GM18502 (cell line): ENCODE measurements around the gene USP16.
"Not testable (repeated sequence)": the region's sequence is repeated elsewhere in the genome, so short reads cannot be mapped to it uniquely, and the experiment has no call there.

ENCODE experiments used
- ATAC-seq: cut with Tn5 transposase; IDR thresholded peaks from one replicate; pipeline ENCODE4 v1.9.1; 2021; ENCODE audit warnings: mild to moderate bottlenecking; ENCODE audit not compliant: unreplicated experiment, poor library complexity

The USP16 gene

DNA sequence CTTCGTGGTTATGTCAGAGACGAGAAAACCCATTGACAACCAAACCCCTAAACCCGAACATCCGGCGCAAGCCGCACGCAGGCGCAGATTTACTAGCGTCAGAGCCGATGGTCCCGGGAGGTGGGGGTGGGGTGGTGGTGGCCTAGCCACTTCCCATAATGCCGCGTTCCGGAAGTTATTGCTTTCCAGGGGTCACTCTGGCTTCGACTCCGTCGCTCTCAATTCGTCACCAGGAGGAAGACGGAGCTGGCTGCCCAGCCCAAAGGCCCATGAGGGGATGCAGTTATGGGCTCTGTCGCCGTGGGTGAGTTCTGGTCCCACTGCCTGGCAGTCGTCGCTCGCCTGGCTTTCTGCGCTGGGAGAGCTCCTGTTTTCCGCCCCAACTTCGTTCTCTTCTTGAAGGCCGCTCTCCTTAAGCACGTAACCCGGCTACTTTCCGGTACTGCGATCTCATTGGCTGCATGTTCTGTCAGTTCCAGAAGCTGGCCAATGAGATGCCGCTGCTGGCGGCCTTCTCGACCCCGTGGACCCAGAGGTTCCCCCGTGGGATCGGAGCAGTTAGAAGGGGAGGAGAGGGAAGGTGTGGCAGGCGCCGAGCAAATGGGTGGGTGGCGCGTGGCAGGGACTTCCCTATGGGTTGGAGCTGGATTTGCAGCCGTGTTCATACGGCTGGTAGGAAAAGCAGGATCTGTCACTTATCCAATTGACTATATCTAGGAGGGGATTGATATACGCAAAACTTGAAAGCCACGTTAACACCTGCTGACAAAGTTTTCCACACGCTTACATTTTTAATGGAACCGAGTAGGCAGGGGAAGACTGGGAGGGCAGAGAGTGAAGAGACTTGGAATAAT is at the start of gene USP16:
TSS of gene USP16 (plus strand) at position 195 of the 854 bp plus-strand sequence. CDS start 3,246 bp downstream, outside the sequence.
- peak; percentile 99 for ATAC-seq

DNA sequence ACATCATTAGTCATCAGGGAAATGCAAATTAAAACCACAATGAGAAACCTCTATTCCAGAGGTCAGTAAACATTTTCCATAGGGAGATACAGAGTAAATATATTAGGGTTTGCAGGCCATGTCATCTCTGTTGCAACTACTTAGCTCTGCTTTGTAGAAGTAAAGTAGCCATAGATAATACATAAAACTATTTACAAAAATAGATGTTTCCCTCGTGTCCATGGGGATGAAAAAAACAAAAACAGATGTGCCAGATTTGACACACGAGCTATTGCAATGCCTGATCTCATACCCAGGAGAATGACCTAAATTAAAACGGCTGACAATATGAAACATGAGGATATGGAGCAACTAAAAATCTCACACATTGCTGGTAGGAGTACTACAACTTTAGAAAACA is 49.1 kb upstream of the USP16 start:
- ATAC-seq, result no peak

DNA sequence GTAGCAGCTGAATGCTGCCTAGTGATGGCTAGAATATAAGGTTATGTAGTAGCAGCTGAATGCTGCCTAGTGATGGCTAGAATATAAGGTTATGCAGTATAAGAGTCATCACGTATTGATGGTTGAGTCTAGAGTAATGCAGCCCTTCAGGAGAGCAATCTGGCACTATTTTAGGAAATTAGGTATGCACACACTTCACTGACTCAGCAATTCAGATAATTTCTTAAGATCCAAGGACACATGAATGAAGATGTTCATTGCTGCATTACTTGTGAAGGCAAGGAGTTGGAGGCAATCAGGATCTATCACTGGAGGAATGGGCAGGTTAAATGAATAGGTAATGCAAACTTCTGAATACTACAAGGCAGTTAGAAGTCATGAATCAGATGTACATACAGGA is 45.4 kb upstream of the USP16 start:
- ATAC-seq, result no peak

DNA sequence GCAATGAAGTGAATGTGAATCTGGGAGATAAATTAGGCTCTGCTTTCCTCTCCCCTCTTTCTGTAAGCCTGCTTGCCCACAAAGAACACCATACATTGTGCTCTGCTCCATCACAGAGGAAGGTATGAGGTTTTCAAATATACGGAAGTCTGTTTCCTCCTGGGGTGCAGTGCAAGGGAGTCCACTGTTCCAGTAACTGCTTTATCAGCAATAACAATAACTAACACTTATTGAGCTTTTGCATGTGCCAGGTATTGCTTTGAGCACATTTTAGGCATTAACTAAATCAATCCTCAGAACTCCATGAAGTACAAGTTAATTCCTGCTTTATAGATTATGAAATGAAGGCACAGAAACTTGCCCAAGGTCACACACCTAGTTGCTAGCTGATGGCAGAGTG is 41.8 kb upstream of the USP16 start:
- no peak for ATAC-seq

DNA sequence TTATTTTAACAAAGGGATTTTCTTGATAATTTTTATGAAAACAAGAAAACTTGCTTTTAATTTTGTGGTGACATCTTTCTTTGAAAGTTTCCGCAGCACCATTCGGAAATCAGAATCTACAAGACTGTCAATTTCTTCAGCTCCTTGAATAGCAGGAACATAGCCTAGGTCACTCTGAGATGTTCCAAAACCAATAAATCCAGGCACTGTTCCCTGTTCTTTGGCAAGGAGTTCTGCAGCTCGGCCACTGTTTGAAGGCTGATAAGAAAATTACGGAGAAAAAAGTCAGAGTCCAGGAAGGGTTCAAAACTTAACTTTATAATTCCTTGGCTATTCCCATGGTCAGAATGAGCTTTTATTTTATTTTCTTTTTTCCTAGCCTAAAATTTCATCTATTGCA is 37.8 kb upstream of the USP16 start:
- ATAC-seq, result no peak

DNA sequence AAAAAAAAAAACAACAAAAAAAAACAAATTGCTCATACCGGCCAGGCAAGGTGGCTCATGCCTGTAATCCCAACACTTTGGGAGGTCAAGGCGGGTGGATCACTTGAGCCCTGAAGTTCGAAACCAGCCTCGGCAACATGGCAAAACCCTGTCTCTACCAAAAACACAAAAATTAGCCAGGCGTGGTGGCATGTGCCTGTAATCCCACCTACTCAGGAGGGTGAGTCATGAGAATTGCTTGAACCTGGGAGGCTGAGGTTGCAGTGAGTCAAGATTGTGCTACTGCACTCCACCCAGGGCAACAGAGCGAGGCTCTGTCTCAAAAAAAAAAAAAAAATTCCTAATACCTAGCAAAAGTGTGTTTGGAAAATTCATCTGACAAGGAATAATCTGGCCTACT is 36.3 kb upstream of the USP16 start:
- ATAC-seq, result not testable (repeated sequence)

DNA sequence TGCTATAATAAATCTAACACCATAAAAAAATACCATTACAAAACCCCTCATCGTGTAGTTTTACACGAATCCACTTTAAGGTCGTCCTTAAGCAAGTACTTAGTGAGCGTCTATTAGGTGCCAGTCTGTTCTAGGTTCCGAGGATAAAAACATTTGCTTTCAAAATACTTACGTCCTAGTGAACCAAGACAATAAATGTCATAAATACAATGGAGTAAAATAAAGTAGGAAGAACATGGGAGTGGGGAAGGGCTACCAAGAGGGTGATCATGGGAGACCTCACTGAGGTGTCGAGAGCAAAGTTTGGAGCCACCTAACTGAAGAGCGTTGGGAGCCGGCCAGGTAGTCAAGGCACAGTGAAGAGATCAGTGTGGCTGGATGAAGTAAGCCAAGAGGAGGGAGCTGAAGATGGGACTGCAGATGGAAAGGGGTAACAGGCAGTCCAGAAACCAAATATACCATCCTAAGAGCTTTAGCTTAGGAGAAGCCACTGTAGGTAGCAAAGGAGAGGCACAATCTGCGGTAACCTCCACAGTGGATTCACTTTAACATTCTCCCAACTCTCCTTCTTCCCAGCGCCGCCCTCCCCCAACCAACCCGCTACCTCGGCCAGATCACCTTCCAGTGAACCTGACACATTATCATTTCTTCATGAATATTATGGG is 32.5 kb upstream of the USP16 start:
- ATAC-seq, result no peak

DNA sequence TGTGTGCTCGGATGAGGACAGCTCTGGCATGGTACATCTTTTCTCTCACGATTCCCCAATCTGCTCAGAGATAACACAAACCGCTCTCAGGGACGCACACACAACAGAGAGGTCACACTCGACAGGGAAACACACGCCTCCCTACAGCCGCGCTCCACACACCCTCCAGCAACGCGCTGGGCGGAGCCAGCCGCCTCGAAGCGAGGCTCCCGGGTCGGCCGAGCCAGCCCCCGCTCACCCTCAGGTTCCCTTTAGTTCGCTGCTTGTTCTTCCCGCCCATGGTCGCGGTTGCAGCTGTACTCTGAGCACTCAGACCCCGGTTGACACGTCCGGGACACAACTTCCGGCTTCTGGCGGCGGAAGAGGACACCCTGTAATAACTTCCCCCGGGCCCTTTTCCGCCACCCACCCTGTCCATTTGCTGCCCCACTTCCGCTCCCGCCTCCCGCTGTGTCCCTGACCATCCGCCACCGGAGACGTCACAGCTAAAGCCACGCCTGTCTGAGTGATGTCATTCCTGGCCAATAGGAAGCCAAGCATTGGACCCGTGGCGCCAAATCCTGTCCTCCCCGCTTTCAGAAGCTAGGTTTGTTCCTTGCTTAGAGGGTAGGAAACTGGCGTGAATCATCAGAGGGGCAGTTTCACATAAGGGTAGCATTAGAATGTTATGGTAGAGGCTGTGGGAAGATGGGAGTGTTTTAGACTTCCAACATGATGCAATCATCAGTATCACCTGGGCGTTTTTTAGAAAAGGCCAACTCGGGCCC is 31.8 kb upstream of the USP16 start, which contains the start of gene LTN1:
TSS of gene LTN1 (minus strand) at position 352 of the 767 bp plus-strand sequence. CDS start at position 280, 72 bp downstream.
- peak; percentile 98 for ATAC-seq

DNA sequence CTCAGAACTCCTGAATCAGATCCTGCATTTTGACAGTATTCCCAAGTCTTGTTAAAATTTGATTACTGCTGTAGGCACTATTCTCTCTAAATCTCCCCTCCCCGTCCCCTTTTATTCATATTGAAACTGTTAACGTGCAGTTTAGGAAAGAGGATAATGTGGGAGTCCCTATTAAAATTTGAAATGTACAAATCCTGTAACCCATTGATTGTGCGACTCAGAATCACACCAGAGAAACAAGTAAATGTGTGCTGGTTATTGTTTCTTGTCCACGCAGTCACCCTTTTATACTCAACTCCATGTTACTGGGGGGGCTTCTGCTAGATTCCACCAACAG is 31.2 kb upstream of the USP16 start:
- ATAC-seq, result no peak

DNA sequence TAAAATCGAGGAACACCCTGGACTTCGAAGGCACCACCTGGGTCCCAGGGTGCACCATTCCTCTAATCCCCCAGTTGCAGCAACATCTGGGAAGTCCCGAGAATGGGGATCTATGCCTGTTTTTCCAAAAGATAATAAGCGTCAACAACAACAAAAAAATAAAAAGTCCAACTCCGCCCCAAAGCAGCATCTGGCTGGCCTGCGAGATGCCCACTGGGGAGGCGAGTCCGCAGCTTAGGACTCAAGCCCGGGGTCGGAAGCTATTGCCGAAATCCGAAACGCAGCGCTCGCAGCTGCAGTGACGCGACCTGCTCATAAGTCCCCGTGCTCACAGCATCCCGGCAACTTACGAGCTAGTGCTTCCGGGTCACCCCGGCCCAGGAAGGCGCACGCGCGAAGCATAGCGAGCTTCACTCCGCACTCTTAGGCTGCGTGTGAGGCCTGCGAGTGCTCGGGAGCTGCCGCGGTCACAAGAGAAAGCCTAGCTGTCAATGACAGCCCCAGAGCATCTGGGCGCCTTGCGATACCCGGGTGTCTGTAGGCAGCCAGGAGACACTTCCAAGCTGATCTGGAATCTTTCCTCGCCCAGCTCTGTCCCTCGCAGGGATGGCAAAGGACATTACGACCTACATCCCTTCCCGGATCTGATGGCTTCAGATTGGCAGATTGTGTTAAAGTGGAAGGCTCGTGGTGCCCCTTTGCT is 21.9 kb upstream of the USP16 start:
- ATAC-seq, result peak; percentile 99

DNA sequence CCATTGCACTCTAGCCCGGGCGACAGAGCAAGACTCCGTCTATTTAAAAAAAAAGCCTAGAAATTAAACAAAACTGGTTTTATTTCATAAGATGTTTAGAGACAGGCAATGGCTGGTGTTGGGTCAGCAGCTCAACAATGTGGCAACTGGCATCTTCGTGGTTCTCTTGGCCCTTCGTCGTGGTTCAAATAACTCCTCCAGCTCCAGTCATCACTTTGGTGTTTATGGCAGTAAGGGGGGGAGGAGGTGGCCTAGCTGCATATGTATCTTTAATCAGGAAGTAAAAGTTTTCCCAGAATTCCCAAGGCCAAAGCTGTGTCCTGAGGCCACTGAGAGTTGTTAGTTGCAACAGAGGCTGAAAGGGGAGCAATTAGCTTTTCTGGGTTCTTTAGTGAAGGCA is 18.8 kb upstream of the USP16 start:
- no peak for ATAC-seq

DNA sequence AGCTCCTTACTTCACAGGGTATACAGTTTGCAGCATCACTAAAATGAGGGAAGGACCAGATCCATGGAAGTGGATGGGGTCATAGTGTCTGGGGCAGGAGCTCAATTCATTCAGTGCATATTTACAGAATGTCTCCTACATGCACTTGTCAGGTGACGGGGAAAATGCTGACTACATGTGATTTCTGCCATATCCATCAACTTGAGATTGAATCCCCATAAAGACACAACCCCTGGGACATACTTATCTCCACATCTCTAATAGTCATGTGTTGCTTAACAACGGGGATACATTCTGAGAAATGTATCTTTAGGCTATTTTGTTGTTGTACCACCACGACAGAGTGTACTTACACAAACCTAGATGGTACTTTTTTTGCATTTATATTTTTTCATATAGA is 17.3 kb upstream of the USP16 start:
- ATAC-seq, result no peak

DNA sequence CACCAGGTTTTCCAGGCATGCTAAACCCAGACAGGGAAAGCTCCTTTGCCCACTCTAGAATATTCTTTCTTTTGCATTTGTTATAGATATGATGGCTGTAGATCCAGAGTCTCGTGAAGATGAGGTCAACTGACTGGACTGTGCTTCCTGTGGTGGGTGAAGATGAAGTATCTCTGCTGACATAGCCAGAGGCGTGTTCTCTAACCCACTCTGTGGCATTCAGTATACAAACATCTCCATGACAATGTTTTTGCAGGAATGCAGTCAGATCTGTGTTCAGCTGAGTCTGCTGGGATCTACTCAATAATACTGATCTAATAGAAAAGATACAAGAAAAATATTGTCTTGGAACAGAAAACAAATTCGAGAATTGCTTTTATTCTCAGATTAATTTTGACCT is 16.7 kb upstream of the USP16 start:
- ATAC-seq, result no peak

DNA sequence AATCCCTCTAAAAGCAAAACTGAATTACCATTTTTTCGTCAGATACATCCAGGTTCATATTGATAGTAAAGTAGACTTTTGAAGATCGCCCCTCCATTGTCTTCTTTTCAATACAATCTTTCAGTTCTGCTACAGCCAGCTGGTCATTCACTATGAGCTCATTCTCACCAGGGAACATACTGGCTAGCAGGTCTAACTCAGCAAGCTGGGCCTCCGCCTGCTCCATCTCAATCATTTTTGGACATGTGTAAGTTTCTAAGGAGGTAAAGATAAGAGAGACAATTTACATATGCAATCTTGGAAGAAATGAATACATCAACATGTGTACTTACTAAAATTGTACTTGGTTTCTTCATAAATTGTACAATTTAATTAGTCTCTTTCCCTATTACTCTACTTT is 16.1 kb upstream of the USP16 start:
- ATAC-seq, result no peak

DNA sequence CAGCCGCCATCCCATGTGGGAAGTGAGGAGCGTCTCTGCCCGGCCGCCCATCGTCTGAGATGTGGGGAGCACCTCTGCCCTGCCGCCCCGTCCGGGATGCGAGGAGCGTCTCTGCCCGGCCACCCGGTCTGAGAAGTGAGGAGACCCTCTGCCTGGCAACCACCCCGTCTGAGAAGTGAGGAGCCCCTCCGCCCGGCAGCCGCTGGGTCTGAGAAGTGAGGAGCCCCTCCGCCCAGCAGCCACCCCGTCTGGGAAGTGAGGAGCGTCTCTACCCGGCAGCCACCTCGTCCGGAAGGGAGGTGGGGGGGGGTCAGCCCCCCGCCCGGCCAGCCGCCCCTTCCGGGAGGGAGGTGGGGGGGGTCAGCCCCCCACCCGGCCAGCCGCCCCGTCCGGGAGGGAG is 13.2 kb upstream of the USP16 start:
- ATAC-seq, result not testable (repeated sequence)

DNA sequence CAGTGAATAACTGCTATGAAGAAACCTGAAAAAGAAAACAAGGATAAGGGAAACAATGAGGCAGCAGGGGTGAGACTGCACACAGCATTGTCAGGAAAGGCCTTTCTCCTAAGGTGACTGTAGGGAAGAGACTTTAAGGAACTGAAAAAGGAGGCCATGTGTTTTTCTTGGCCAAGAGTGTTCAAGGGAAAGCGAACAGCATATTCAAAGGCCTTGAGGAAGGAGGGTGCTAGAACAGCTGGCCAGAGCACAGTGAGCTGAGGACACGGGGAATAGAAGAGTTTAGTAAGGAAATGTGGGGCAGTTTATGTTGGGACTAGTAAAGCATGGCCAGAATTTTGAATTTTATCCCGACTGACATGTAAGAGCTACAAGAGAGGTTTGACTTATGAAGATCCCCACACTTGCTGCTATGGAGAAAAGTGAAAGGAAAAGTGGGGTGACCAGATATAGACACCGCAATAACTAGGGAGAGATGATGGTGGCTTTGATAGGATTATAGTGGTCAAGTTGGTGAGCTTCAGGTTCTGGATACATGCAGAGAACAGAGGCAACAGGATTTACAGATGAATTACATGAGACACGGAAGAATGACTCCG is 6.7 kb upstream of the USP16 start:
- no peak for ATAC-seq

DNA sequence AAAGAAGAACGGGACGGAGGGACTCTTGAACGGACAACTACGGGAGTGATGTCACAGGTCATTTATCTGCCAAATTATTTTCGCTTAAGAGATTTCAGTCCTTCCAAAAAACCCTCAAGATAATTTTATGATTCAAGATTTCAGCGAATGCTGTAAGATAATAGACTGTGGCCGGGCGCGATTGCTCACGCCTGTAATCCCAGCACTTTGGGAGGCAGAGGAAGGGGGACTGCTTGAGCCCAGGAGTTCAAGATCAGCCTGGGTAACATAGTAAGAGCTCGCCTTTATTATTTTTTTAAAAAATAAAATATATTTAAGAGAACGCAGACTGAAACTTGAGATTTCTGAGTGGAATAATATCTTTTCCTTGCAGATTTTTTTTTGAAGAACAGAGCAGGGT is 5.9 kb upstream of the USP16 start:
- peak; percentile 27 for ATAC-seq

DNA sequence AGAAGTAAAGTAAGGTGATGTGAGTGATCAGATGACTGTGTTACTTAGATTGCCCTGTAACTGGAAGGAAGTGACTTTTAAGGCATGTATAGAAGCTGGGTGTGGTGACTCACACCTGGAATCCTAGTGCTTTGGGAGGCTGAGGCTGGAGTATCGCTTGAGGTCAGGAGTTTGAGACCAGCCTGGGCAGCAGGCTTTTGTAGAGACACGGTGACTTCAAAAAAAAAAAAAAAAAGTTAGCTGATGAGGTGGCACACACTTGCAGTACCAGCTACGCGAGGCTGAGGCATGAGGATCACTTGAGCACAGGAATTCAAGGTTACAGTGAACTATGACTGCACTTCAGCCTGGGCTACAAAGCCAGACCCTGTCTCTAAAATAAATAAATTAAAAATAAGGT is 2.3 kb upstream of the USP16 start:
- no peak for ATAC-seq

DNA sequence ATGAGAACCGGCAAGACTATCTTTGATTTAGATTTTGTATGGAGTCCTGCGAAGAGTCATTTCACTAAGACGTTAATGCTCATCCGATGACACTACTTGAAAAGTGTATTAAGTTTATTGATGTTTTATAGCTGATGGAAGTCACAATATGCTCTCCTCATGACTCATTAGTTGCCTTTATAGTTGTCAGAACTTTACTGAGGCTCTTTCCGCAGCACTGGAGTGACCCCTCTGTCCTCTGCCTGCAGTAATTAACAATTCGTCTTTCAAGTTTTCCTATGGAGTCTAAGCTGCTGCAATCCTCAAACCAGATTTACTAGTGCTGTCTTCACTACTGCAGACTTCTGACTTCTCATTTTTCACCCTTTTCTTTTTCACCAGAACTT is 853 bp downstream of the USP16 start:
- no peak for ATAC-seq

DNA sequence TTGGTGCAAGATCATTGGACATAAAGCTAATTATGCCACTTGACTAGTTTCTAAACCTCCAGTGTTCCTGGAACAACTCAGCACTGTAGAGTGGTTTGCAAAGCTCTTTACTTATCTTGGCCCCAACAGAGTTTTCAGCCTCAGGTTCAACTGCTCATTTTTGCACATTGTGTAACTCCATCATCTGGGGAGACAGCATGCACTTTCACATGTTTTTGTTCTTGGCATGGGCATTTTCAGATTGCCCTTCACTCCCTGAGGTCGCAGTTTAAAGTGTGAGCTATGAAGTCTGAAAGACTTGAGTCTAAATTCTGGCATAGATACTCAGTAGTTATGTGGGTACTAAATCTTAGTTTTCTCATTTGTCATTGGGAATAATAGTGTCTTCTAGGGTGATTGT is 5.1 kb downstream of the USP16 start:
- no peak for ATAC-seq
